Peyer's patch (tissue), 4 donors: ENCODE data around the gene KLHDC3. TPM values are rescaled to one million over a fixed set of nuclear protein-coding genes. Genes with fewer than 3 reads are reported as not detected.

Experiments
- DNase-seq, 3 donors: peaks; one replicate each; pipeline ENCODE4 v3.0.0-alpha.2; 2017 to 2019
- H3K27ac ChIP-seq, 4 donors: fragments of 200-600 bp; sonication (generic); one replicate each; pipeline ENCODE4 v1.5.1; 2016 to 2019
- H3K27me3 ChIP-seq, 2 donors: fragments of 200-600 bp; sonication (generic); one replicate each; pipeline ENCODE4 v1.5.1; 2019
- H3K36me3 ChIP-seq, 3 donors: fragments of 200-600 bp; sonication (generic); one replicate each; pipeline ENCODE4 v1.5.1; 2016 to 2019
- H3K4me1 ChIP-seq, 4 donors: fragments of 200-600 bp; sonication (generic); one replicate each; pipeline ENCODE4 v1.5.1; 2016 to 2019
- H3K4me3 ChIP-seq, 4 donors: fragments of 200-600 bp; sonication (generic); 1 replicate in 3 of 4; 2 replicates in 1 of 4; pipeline ENCODE4 v1.5.1; 2016 to 2019; ENCODE audit warnings: mild to moderate bottlenecking in 1 of 4
- H3K9me3 ChIP-seq, 4 donors: fragments of 200-600 bp; sonication (generic); one replicate each; pipeline ENCODE4 v1.5.1; 2016 to 2019; ENCODE audit warnings: mild to moderate bottlenecking in 1 of 4
- CTCF ChIP-seq, 6 experiments: fragments of 450-650 bp in 4 of 6; fragments of 200-600 bp in 2 of 6; sonication (generic) in 1 of 6; IDR thresholded peaks; one replicate each; pipeline ENCODE4 v1.5.1; 2017 to 2019; ENCODE audit warnings: antibody characterized with exemption in 6 of 6, mild to moderate bottlenecking in 3 of 6, moderate library complexity in 1 of 6
- POLR2A ChIP-seq, 2 donors: fragments of 450-650 bp; IDR thresholded peaks; one replicate each; pipeline ENCODE4 v1.5.1; 2017; ENCODE audit warnings: antibody characterized with exemption in 2 of 2, mild to moderate bottlenecking in 2 of 2, moderate library complexity in 2 of 2
- total RNA-seq, 4 donors: library from RNA; depleted of rRNA; stranded (reverse); fragments of >200 nt; gene quantifications; one replicate each; pipeline ENCODE4 v1.1.0, GENCODE V29; 2016

The KLHDC3 gene
- total RNA-seq, 4 donors from 2014 or later, result 38.8 to 59.2 (median 52.6) TPM

GRCh38 chr6:42978487-42978838 is 35.6 kb upstream of the KLHDC3 start:
- no peaks in the 10 kb centered on the region for H3K9me3 ChIP-seq
- H3K4me3 ChIP-seq, result peak overlapping the region; percentile 88 to 96 (median 94)
- peak overlapping the region; percentile 84 to 97 (median 94) for H3K27ac ChIP-seq
- DNase-seq, result peak in 2 of 3 donors; percentile 68 to 73
- no peak for TF ChIP-seq CTCF (IDR thresholded peaks at IDR 0.05)
- TF ChIP-seq POLR2A (IDR thresholded peaks at IDR 0.05), result no peak
- H3K36me3 ChIP-seq, result no peaks in the 10 kb centered on the region
- H3K27me3 ChIP-seq, result no peaks in the 10 kb centered on the region
- H3K4me1 ChIP-seq, result peaks cover 0 to 14% (median 7%) of the 10 kb centered on the region in 4 donors

GRCh38 chr6:42978839-42979522 is 35.1 kb upstream of the KLHDC3 start, which contains the start of gene PEX6:
PEX6 (minus strand) TSS chr6:42979181; CDS start chr6:42979150, 31 bp downstream.
- H3K27me3 ChIP-seq, result no peaks in the 10 kb centered on the region
- H3K4me1 ChIP-seq, result peaks cover 0 to 18% (median 9%) of the 10 kb centered on the region in 4 donors
- TF ChIP-seq POLR2A (IDR thresholded peaks at IDR 0.05) (peak; percentile 74 to 87), CTCF (IDR thresholded peaks at IDR 0.05) (peak in 1 of 6 experiments; percentile 2)
- peak within 1 kb of the TSS; percentile 88 to 96 (median 94) for H3K4me3 ChIP-seq
- H3K36me3 ChIP-seq, result no peaks in the 10 kb centered on the region
- no peaks in the 10 kb centered on the region for H3K9me3 ChIP-seq
- peak within 1 kb of the TSS; percentile 84 to 97 (median 94) for H3K27ac ChIP-seq
- DNase-seq, result peak; percentile 87 to 96 (median 91)

GRCh38 chr6:42979523-42980177 is 34.4 kb upstream of the KLHDC3 start:
- Histone ChIP-seq H3K36me3 (no peaks in the 10 kb centered on the region), H3K4me1 (peaks cover 0 to 18% (median 9%) of the 10 kb centered on the region in 4 donors), H3K4me3 (peak overlapping the region; percentile 88 to 96 (median 94)), H3K9me3 (no peaks in the 10 kb centered on the region), H3K27ac (peak overlapping the region; percentile 84 to 97 (median 94)), H3K27me3 (no peaks in the 10 kb centered on the region)
- no peak for TF ChIP-seq POLR2A (IDR thresholded peaks at IDR 0.05)
- peak in 2 of 6 experiments; percentile 14 to 17 for TF ChIP-seq CTCF (IDR thresholded peaks at IDR 0.05)
- DNase-seq, result no peak

GRCh38 chr6:42981836-42982235 is 32.2 kb upstream of the KLHDC3 start:
- Histone ChIP-seq H3K27me3 (no peaks in the 10 kb centered on the region), H3K4me1 (peaks cover 0 to 36% (median 13%) of the 10 kb centered on the region in 4 donors), H3K36me3 (no peaks in the 10 kb centered on the region), H3K9me3 (no peaks in the 10 kb centered on the region), H3K27ac (no peak overlapping the region), H3K4me3 (no peak overlapping the region)
- no peak for DNase-seq
- TF ChIP-seq POLR2A (IDR thresholded peaks at IDR 0.05), result no peak
- no peak for TF ChIP-seq CTCF (IDR thresholded peaks at IDR 0.05)

GRCh38 chr6:42984001-42984923 is 29.8 kb upstream of the KLHDC3 start, which contains the start of gene PPP2R5D:
PPP2R5D (plus strand) TSS chr6:42984570; CDS start chr6:42984678, 108 bp downstream.
- TF ChIP-seq POLR2A (IDR thresholded peaks at IDR 0.05) (peak; percentile 61 to 93), CTCF (IDR thresholded peaks at IDR 0.05) (peak in 3 of 6 experiments; percentile 24 to 40 (median 33))
- H3K27ac ChIP-seq, result peak within 1 kb of the TSS; percentile 82 to 90 (median 86)
- peak within 1 kb of the TSS; percentile 75 to 98 (median 90) for H3K4me3 ChIP-seq
- no peaks in the 10 kb centered on the region for H3K9me3 ChIP-seq
- peaks cover 0 to 5% (median 0%) of the 10 kb centered on the region in 3 donors for H3K36me3 ChIP-seq
- DNase-seq, result peak; percentile 97 to 99 (median 98)
- no peaks in the 10 kb centered on the region for H3K27me3 ChIP-seq
- peaks cover 0 to 53% (median 8%) of the 10 kb centered on the region in 4 donors for H3K4me1 ChIP-seq
